NCI-H2227 (cell line): ENCODE results near the gene KIAA1549.

Experiments used
- DNase-seq: peaks from one replicate; lab custom pipeline; 2025; ENCODE audit not compliant: unreplicated experiment; lab: John Stamatoyannopoulos, UW

The KIAA1549 gene

DNA sequence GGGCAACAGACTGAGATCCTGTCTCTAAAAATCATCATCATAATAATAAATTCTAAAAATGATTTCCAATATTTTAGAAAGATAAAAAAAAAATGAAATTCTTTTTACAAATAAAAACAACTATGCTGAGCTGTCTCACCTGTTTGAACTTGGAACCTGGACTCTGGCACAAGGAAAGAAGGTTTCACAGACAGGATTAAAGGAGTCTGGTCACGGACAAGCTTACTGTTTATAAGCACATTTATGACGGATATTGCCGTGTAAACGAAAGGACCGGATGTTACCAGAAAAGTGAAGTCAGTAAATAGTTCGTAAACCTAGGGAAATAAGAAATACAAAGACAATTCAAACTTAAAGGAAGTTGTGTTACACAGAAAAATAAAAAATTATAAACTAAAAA, 70.2 kb downstream of the KIAA1549 start:
- DNase-seq, result no peak

DNA sequence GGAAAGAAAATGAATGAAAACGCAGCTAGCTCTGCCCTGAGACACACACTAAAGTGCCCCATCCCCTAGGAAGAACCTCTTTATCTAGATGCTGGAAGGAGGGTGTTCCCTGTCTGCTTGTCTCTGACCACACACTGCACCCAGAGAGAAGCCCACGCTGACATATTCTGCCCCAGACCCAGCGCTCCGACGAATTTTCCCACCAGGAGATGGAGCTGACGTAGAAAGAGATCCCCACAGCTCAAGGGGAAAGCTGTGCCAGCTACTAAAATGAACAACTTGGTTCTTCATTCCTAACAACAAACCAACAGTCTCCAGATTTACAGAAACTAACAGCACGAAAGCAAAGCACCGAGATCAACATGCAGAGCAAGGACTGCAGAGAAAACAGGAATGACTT, 73.3 kb downstream of the KIAA1549 start:
- no peak for DNase-seq

DNA sequence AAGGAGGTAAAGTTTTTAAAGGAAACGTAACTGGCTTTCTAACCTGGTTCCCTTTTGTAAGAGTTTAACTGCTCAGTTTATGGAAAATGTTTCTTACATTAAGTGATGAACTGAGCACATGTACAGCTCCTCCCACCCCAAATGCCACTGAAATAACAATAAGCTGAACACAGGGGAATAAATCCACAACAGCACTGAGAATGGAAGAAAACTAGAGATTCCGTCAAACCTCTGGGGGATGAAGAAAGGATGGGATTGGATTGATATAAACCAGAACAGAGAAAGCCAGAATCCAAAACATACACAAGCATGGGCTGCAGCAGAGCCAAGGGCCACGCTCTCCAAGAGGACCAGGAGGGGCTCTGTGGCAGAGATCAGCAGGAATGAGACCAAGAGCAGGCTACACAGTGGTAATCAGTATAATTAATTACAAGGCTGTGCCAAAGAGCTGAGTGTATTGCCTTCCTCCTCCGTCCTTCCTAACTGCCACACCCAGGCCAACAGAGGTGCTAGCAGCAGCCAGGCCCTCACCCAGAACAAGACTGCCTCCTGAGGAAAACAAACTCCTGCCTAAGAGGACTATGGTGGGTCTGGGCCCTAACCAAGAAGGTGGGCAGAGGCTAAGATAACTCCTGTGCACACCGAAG, 73.9 kb downstream of the KIAA1549 start:
- no peak for DNase-seq

DNA sequence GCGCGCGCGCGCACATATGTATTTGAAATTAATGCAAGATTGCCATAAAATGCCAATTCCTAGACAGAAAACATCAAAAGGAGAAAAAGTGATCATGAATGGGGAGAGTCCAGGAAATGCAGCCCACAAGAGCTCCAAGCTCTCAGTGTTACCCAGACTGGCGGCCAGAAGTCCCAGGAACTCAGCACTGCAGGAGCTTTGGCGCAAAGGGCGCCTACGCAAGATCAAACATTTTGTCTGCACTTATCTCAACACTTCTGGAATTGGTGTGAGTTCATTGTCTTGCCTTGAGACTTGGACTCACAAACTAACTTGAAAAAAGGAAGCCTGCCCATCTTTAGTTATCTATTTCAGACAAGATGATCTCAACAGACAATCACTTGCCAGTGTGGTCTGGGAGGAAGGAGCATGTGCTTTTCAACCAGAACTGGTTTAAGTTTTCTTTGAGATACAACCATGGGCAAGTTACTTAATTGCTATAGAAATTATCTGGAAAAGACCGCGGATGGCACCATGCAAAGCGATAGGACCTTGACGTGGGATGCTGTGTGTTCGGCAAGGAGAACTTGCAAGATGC, 77.2 kb downstream of the KIAA1549 start:
- DNase-seq, result no peak

DNA sequence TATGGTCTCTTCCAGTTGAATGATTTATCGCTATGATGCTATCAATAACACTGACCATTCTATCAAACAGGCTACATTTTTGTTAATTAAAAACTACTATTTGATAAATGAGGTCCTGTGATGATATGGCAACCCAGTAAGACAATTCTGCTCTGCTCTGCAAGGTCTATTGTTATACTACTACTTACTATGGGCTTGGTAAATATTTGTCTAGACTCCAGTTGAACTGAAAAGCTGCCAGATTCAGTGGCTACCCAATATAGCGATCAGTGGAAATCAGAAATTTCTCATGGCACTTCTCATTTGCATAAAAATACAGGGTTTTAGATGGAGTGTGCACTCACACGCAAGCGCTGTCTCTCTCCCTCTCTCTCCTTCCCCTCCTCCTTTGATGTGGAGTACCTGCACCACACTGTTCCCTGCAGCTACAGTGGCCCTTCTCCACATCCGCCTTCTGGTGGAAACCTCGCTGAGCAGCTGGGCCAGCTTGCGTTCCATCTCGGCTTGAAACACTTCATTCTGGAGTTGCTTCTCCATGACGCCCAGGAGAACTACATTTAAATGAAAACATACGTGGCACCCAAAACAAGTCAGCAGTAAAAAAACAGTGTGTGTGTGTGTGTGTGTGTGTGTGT, 77.9 kb downstream of the KIAA1549 start:
- DNase-seq, result no peak

DNA sequence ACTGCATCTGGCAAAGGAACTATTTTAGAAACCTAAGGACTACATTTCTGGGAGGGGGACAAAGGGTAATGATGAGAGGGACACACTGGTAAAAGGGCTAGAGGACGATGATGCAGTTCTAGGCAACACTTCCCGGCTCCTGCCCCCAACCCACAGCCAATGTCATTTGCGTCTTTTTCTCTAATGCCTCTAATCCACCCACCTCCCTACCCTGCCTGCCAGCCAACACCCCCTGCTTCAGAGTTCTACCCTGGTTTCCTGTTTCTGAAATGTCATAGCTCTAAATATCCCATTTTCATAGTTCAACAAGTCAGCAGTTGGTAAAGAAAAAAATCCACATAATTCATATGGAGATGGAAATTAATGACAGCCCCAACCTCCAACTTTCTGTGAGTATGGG, 79.0 kb downstream of the KIAA1549 start:
- no peak for DNase-seq

DNA sequence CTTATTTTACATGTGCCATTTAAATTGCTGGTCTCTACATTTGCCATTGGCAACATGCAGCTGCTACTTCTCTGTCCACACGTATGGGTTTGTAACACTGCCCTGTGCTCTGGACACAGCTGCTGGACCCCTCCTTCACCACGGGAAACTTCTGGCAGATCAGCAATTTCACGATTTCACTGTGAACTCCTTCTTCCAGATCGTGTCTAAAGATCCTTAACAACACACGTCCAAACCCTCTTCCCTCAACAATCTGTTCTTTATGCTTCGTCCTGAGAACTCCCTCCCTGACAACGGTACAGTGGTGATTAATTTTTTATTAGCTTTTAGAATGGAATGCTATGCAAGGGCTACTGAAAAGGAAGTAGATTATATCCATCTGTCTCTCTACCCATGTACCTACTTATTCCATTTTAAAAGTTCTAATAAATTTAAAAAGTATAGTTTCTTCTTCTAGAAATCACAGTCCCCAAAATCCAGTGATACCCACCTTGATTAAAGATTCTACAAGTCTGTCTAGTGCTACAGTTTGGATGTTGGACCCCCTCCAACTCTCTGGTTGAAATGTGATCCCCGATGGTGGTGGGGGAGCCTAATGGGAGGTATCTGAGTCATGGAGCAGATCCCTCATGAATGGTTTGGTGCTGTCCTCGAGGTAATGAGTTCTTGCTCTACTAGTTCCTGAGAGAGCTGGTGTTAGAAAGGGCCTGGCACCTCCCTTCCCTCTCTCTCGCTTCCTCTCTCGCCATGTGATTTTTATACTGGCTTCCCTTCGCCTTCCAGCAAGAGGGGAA, 81.0 kb downstream of the KIAA1549 start:
- DNase-seq, result no peak

DNA sequence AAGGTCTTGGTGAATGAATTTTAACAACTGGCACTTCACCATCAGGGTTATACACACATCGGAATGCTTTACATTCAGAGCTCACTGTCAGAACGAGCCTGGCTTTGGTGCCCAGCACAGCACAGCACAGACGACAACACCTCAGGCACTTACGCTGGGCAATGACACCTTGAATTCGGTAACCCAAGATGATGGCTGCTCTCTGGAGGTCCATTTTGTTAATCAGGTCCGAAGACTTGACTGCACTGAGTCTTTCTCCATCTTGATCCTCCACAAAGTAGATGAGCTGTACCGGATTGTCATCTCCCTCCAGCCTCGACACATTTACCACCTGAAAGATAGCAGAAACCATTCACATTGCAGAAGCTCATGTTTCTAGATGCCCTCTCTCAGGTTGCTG, 82.4 kb downstream of the KIAA1549 start:
- DNase-seq, result no peak

DNA sequence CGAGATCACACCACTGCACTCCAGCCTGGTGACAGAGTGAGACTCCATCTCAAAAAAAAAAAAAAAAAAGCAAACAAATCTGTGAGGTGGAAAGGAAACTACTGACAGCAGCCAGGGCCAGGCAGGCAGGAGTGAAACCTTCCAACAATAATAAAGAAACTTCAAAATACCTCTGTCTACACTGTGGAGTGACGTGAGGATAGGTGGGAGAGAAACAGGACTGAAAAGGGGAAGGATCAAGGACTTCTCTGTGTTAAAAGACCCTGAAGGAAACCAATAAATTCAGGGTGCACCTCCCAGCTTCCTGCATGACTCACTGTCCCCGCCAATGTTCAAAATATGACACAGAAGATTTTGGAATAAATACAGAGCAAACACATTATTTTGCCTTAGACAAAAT, 82.9 kb downstream of the KIAA1549 start:
- no peak for DNase-seq

DNA sequence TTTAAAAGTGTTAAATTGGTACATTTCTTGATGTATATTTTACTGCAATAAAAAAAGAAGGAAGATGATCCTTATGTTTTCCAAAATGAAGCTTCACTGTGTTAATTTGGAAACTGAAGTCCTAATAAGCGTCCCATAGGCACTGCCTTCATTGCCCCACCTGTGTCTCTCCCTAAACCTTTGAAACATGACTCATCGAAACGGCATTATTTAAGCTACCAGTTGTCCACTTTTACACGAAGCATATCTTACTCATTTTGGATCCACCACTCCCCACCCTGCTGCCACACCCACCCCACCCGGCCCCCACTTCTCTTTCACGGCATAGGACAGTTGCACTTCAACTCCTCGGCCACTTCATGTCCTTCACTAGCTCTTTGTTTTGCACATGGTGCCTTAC, 85.5 kb downstream of the KIAA1549 start:
- no peak for DNase-seq

DNA sequence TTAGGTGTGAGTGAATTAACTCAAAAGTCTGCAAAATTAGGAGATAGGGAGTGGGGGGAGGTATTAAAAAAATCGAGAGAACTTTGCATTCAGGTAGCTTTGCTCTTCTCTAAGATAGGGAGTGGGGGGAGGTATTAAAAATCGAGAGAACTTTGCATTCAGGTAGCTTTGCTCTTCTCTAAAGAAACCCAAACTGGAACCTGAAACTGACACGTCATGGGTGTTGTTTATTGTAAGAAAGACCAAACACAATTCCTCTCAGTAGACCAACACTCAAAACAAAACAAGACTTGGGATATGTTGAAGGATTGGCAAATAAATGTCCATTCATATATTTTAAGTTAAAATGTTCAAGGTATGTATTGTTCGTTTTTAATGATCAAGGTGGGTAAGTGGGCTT, 87.9 kb downstream of the KIAA1549 start:
- no peak for DNase-seq

DNA sequence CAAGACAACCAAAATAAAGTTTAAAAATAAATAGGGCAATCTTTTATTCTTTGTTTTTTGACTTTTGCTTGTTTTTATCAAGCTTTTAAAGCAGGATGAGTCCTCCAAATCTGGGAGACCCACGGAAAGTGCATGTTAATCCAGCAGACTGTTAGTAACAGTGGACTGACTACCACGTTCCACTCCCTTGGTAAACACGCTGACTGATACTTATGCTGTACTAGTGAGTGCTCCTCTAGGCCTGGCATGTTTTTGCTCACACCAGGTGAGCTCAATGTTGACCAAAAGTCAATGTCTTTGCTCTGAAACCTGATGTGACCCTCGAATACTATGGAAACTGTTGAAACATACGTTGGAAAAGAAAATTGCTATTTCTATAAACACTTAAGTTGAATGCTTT, 88.4 kb downstream of the KIAA1549 start:
- no peak for DNase-seq

DNA sequence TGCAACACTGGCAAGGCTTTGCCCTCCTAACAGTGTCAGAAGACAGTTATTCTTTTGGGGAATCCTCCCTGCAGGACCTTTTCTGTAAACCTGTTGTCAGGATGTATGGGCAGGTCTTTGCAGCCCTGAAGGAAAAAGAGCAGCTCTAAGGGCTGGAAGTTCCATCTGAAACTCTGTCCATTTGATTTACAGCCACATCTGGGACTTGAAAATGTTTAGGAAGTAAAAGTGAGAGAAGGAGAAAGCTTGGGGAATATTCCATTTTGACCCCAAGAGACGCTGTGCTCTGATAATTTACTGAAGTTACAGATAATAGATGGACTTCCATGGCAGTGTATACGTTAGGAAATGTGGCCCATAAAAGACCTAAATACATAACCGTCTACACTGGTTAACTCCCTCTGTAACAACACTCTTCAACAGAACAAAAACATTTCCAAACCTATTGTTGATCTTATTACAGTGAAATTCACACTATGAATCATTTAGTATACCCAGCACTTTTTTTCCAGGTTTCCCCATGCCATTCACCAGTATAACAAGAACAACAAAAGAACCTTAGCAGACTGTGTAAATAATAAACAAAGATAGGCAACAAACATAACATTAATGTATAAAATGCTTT, 89.1 kb downstream of the KIAA1549 start:
- DNase-seq, result no peak

DNA sequence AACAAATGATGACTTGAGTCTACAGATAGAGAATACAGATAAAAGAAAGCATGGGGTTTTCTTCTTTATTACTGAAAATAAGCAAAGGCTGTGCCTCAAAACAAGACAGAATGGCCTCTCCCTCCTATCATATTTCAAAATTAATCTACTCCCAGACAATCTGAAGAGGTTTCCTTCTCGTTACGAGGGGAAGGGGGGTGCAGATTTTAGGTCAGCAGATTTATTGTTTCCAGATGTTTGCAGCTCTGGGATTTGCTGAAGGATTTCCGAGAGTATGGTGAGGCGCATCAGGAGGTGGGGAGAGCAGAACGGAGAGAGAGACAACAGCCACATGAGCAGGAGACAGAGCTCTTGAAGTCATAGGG, 89.8 kb downstream of the KIAA1549 start:
- no peak for DNase-seq

DNA sequence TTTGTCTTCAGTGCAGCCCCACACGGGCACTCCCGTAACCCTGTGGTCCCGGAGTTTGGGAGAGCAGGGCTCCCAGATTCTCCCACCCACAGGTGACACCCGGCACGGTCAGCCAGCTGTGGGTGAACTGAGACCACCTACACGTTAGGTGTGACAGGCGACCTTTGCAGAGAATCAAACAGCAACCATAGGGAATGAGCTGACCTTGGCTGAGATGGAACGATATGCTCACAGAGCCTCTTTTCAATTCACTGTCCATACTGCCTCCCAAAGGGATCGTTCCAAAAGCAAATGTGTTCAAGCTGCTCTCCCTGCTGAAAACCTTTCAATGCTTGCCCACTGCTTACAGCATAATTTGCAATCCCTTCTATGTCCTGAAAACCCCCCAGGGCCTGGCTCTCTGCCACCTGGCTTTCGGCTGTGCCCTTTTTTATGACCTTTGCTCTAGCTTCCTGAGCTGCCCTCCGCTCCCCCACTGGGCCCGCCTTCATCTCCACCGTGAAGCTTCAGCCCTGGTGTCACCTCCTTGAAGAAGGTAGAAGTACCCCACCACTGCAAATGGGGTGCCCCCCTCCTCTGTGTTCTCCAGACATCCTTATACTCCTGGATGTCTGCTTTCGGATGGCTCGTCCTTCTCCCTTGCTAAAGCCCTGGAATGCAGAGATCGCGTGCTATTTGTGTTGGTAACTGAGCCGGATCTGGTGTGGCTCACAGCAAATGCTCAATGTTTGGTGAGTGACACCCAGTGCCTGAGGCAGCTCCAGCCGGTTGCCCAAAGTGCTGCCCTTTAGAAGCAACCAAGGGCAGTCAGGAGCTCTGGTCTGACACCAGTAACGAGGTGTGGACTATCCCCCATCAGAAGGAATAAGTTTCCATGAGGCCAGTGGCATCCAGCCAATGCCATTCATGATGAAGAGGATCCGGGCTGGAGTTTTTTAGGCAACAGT, 90.4 kb downstream of the KIAA1549 start:
- no peak for DNase-seq

DNA sequence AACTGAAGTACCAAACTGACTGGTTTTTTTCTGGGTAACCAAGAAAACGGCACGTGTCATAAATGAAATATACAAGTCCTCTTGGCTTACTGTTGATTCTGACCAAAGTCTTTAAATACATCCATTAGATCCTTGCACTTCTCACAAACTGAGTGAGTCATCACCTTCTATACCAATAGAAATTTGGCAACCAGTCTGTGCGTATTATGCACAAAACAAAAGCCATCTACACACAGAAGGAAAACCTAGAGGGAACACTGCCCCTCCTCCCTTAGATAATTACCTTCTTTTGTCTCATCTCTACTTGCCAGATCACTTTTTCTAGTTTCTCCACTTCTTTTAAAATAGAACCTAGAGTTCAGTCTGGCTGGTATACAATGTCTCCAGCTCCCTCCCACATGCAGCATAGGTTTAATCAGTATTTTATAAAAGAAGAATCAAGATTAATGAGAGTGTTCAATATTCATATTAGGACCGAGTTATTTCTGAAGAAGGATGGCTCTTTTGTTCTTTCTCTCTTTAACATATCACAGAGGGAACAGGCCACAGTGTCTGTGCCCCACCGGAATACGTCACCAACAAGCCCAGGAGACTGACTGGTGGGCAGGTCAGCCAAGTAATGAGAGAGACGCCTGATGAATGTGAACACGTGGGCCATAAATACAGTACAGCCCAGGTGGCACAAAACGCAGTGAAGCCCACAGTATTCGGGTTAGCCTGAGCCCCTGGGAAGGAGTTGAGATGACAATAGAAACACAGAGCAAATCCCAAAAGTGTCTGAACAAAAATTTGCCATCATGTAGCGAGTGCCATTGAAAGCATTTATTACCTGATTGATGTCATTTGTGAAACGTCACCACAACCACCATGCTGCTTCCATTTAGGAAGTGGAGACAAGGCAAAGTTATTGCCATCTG, 91.3 kb downstream of the KIAA1549 start:
- DNase-seq, result no peak

DNA sequence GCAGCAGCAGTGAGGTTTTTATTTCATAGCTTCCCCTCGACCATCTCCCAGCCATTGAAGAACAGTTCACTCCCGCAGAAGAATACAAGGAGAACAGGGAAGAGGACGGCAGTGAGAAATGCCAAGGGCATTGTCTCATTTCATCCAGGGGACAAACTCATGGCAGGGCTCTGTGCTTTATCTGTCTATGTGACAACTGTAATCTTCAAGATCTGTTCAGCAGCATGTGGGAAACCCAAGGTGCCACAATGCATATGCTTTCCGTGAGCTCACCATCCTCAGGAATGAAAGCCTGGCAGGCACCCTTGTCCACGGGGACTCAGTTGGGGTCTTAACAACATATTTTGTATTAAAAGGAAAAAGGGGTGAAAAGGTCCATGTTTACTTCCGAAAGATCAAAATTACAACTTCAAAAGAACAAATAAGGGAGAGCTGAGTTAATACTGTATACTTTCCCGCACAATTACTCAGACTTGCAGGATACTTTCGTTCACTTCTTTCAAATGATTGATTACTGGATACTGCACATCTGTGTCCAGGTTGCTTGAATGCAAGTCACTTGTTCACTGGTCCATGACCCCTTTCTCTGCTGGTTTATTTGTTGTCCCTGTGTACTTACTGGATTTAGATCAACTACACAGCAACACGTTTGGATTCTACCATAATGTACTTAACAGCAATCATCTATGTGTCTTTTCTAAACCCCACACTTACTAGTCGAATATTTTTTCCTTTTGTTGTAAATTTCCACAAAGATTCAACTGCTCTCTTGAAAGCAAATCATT, 93.1 kb downstream of the KIAA1549 start:
- DNase-seq, result no peak

DNA sequence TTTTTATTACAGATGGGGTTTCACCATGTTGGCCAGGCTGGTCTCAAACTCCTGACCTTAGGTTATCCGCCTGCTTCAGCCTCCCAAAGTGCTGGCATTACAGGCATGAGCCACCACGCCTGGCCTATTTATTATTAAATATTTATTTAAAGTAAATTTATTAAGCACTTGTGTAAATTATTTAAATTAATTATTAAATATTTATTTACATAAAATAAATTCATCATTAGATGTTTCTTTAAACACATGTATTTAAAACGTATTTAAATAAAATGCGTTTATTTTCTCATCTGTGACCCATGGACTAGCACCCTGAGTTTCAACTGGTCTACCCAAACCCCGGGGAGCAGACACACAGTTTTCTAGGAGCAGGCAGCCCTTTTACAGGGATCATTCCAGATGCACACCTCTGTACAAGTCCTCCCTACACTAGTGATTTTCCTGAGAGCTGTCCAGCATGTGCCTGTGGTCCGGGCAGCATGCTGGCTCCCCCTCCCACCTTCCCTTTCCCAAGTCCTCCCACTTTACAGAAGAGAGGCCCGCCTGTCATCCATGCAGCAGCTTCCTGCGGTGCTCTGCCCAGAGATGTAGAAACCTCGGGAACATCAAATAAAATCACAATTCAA, 94.0 kb downstream of the KIAA1549 start:
- peak; percentile 11 for DNase-seq
